HUES6 (cell line): Measurements from ENCODE around the gene CANT1.

Source experiments
- H3K27ac ChIP-seq: 2 replicates; pipeline ENCODE4 v1.7.0; 2013; ENCODE audit warnings: low read depth, mild to moderate bottlenecking, low read length, inconsistent platforms
- H3K27me3 ChIP-seq: 2 replicates; pipeline ENCODE4 v1.6.1; 2013; ENCODE audit warnings: low read length; ENCODE audit not compliant: control insufficient read depth, insufficient read depth
- H3K36me3 ChIP-seq: 2 replicates; pipeline ENCODE4 v1.6.1; 2013; ENCODE audit warnings: low read length; ENCODE audit not compliant: control insufficient read depth, insufficient read depth
- H3K4me1 ChIP-seq: 2 replicates; pipeline ENCODE4 v1.6.1; 2013; ENCODE audit warnings: low read length; ENCODE audit not compliant: control insufficient read depth, insufficient read depth
- H3K4me3 ChIP-seq: 2 replicates; pipeline ENCODE4 v1.5.1; 2013; ENCODE audit warnings: low read depth, low read length
- H3K9ac ChIP-seq: one replicate; pipeline ENCODE4 v1.6.1; 2013; ENCODE audit warnings: mild to moderate bottlenecking, low read length
- H3K9me3 ChIP-seq: 2 replicates; pipeline ENCODE4 v1.6.1; 2013; ENCODE audit warnings: low read depth, low read length; ENCODE audit not compliant: control insufficient read depth, insufficient read depth

CANT1 gene

DNA sequence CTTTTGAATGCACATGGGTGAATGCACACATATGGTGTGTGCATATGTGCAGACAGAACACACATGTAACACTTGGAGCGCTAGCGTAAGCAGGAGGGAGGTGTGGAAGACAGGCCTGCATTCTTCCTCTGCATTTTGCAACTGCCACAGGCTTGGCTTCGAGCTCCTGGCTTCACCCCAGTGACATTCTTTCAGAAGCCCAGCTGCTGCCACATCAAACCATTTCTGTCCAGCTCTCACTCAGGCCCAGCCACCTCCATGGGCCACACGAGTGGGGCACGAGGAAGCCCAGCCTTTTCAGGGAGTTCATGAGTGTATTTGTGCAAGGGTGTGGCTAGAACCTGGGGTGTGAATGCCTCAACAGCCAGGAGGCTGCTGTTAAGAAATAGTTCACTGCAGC is 48.6 kb downstream of the CANT1 start:
- H3K4me1 ChIP-seq = peaks cover 5% of the 10 kb centered on the region; the same call in 1 of the 2 replicates
- H3K27me3 ChIP-seq = no peaks in the 10 kb centered on the region
- H3K36me3 ChIP-seq = no peaks in the 10 kb centered on the region
- no peak overlapping the region for H3K27ac ChIP-seq
- H3K9me3 ChIP-seq = no peaks in the 10 kb centered on the region
- no peak overlapping the region for H3K4me3 ChIP-seq
- no peak overlapping the region for H3K9ac ChIP-seq

DNA sequence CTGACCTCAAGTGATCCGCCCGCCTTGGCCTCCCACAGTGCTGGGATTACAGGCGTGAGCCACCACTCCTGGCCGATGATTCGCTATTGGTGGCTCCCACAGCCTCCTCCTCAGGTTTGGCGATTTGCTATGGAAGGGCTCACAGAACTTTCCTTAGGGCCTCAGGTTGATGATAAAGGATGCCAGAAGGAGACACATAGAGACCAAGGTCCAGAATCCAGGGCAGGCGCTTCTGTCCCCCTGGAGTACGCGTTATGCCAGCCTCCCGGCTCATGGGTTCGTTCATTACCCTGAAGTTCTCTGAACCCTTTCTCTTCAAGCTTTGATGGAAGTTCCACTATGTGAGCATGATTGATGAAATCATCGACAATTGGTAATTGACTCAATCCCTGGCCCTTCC is 49.8 kb downstream of the CANT1 start:
- H3K36me3 ChIP-seq = no peaks in the 10 kb centered on the region
- no peaks in the 10 kb centered on the region for H3K9me3 ChIP-seq
- H3K4me1 ChIP-seq = peaks cover 5% of the 10 kb centered on the region; the same call in 1 of the 2 replicates
- H3K4me3 ChIP-seq = no peak overlapping the region
- H3K9ac ChIP-seq = no peak overlapping the region
- H3K27me3 ChIP-seq = no peaks in the 10 kb centered on the region
- no peak overlapping the region for H3K27ac ChIP-seq

DNA sequence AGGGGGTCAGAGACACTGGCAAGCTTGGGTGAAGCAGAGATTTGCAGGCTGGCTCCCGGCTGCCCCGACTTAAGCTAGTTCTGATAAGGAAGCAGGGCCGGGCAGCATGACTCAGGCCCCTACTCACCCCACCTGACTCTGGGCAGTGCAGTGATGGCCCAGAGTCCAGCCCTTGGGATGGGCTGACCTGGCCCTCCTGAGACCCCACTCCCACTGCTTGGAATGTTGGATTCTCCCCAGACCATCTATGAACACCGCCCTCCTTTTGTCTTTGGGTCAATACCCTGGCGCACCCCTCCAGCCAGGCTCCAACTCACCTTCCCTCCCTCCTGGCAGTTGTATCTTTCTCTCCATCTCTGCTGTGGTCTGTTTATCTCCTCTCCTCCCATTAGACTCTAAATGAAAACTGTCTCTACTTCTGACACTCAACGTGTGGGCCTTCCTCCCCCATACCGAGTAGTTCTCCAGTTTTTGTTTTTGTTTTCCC is 50.9 kb downstream of the CANT1 start:
- peaks cover 5% of the 10 kb centered on the region; the same call in 1 of the 2 replicates for H3K4me1 ChIP-seq
- no peak overlapping the region for H3K27ac ChIP-seq
- no peak overlapping the region for H3K4me3 ChIP-seq
- H3K9ac ChIP-seq = no peak overlapping the region
- H3K27me3 ChIP-seq = no peaks in the 10 kb centered on the region
- H3K36me3 ChIP-seq = no peaks in the 10 kb centered on the region
- H3K9me3 ChIP-seq = no peaks in the 10 kb centered on the region

GRCh38 chr17:78957128-78957527 is 52.4 kb downstream of the CANT1 start:
- Histone ChIP-seq H3K9me3 (no peaks in the 10 kb centered on the region), H3K36me3 (no peaks in the 10 kb centered on the region), H3K4me3 (no peak overlapping the region), H3K9ac (no peak overlapping the region), H3K27me3 (no peaks in the 10 kb centered on the region), H3K27ac (no peak overlapping the region), H3K4me1 (peaks cover 5% of the 10 kb centered on the region; the same call in 1 of the 2 replicates)

DNA sequence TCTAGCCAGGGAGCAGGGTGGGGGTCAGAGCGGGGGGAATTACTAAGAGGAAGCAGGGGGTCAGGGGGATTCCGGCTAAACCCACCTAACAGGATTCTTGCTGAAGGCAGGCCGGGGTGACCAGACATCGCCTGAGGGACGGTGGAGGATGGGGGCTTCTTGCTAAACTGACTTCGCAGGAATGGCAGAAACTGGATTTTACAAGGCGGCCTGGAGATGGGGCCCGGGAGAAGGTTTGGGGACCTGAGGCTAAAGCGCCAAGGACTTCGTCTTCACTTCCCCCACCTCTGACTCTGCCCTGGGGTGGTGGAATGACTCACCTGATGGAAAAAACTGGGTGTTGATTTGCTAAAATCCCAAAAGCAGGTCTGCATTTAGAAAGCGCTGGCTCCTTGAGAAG is 53.3 kb downstream of the CANT1 start:
- peaks cover 5% of the 10 kb centered on the region; the same call in 1 of the 2 replicates for H3K4me1 ChIP-seq
- H3K9me3 ChIP-seq = peaks cover 4% of the 10 kb centered on the region
- H3K27me3 ChIP-seq = no peaks in the 10 kb centered on the region
- H3K36me3 ChIP-seq = no peaks in the 10 kb centered on the region
- H3K4me3 ChIP-seq = no peak overlapping the region
- H3K27ac ChIP-seq = no peak overlapping the region
- H3K9ac ChIP-seq = no peak overlapping the region

- peaks cover 19% of the 10 kb centered on the region for H3K9me3 ChIP-seq
- H3K9ac ChIP-seq = no peak overlapping the region
- peaks cover 5% of the 10 kb centered on the region; the same call in 1 of the 2 replicates for H3K4me1 ChIP-seq
- no peaks in the 10 kb centered on the region for H3K36me3 ChIP-seq
- no peak overlapping the region for H3K4me3 ChIP-seq
- no peaks in the 10 kb centered on the region for H3K27me3 ChIP-seq
- no peak overlapping the region for H3K27ac ChIP-seq
These were observed 54.9 kb downstream of the CANT1 start for GRCh38 chr17:78954684-78955083.

DNA sequence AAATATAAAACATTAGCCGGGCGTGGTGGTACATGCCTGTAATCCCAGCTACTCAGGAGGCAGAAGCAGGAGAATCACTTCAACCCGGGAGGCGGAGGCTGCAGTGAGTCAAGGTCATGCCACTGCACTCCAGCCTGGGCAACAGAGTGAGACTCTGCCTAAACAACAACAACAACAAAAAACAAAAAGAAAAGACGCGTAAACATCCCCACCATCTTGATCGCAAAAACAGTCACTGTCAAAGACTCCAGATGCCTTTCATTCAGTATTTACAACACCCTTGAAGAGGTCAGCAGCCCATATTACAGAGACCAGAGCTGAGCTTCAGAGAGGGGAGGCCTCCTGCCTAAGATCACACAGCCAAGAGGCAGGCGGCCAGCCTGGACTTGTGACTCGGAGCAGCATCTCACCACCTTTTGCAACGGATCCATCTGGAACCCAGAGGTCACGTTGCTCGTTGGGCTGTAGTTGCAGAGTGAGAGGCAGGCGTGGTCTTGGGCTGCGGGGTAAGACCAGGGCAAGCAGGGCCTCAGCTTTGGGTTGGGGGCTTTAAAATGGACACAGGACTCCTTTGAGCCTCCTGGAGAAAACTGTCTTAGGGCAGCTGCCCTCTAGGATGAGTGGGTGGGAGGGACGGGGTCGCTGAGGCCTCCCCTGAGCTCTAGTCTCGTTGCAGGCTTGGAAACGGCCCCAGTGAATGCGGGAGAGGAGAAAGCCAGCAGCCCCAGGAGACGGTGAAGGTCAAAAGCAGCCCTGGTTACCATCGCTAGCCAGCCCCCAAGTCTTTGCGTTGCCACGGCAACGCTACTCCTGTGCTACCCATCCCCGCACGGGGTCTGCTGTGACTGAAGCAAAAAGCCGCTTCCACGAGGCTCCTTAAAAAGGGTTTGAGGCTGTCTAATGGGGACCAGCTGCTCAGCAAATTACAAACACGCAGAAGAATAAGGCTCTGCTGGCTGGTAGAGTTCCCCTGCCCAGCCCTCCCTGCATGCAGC is 55.9 kb downstream of the CANT1 start:
- H3K4me1 ChIP-seq = peaks cover 5% of the 10 kb centered on the region; the same call in 1 of the 2 replicates
- no peaks in the 10 kb centered on the region for H3K36me3 ChIP-seq
- no peaks in the 10 kb centered on the region for H3K27me3 ChIP-seq
- H3K27ac ChIP-seq = no peak overlapping the region
- H3K4me3 ChIP-seq = no peak overlapping the region
- no peak overlapping the region for H3K9ac ChIP-seq
- peaks cover 19% of the 10 kb centered on the region for H3K9me3 ChIP-seq

DNA sequence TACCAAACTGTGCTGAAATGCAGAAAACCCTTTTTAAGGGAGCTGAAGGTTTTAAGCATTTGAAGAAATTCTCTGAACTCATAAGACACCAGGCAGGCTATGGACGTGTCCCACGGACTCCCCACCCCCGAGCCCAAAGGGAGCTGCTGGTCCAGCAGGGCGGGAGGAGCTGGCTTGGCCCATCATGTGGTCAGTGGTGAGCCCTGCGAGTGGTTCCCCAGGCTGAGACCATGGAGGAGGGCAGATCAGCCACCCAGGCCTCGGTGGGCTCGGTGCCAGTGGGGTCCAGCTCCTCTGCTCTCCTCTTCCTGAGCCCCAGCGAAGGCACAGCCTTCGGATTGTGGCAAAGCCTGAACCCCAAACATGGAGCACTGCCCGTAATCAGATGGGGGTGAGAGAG is 56.9 kb downstream of the CANT1 start:
- no peak overlapping the region for H3K9ac ChIP-seq

DNA sequence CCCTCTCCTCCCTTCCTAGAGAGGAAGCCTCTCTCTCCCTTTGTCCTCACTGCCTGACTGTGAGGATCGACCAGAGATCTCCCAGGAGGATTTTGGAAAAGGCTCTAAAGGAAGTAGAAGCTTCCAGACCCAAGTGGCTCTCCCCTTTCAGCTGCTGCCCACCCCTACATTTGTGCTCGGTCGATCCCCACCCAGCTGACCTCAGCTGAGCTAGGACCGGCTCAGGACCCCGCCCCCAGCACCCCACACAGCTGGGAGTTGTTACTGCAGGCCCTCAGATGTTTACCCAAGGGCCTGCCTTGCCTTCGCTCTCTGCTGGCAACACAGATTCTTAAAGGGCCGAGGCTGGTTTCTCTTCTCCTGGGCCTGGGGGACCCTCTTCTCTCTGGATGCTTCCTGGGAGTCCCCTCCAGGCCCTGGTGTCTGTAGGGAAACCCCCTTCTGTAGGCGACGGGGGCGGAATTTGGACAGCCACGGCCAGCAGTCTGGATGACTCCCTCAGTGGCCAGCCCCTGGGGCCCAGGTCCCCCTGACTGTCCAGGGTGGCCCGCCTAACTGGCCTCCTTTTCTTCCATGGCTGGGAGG is 57.5 kb downstream of the CANT1 start:
- no peaks in the 10 kb centered on the region for H3K36me3 ChIP-seq
- no peak overlapping the region for H3K4me3 ChIP-seq
- peaks cover 19% of the 10 kb centered on the region for H3K9me3 ChIP-seq
- no peaks in the 10 kb centered on the region for H3K27me3 ChIP-seq
- H3K27ac ChIP-seq = no peak overlapping the region
- no peak overlapping the region for H3K9ac ChIP-seq
- peaks cover 5% of the 10 kb centered on the region; the same call in 1 of the 2 replicates for H3K4me1 ChIP-seq

More for the DNA sequence above, 56.9 kb downstream of the CANT1 start:
- H3K9me3 ChIP-seq = peaks cover 19% of the 10 kb centered on the region
- H3K27me3 ChIP-seq = no peaks in the 10 kb centered on the region
- no peaks in the 10 kb centered on the region for H3K36me3 ChIP-seq
- no peak overlapping the region for H3K4me3 ChIP-seq
- peaks cover 5% of the 10 kb centered on the region; the same call in 1 of the 2 replicates for H3K4me1 ChIP-seq
- no peak overlapping the region for H3K27ac ChIP-seq

DNA sequence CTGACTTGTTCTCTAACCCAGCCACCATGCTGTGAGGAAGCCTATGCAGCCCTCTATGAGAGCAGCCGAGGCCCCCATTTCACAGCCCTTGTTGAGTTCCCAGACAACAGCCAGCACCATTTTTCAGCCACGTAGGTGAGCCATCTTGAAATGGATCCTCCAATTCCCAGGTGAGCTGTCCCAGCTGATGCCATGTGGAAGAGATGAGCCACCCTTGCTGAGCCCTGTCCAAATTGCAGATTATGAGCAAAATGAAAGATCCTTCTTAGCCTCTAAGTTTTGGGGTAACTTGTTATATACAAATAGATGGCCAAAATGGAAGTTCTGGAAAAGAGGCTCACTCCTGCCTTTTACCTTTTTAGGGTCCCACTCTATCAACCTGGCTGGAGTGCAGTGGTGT is 58.7 kb downstream of the CANT1 start:
- Histone ChIP-seq H3K27ac (no peak overlapping the region), H3K36me3 (no peaks in the 10 kb centered on the region), H3K4me3 (no peak overlapping the region), H3K27me3 (no peaks in the 10 kb centered on the region), H3K9me3 (peaks cover 19% of the 10 kb centered on the region), H3K4me1 (no peaks in the 10 kb centered on the region), H3K9ac (no peak overlapping the region)
